Stimulated activated CD4-positive, alpha-beta T cell treated with anti-CD3 and anti-CD28 coated beads, Interleukin-4, amount 100 ng/mL, for 48 hours (primary cell): ENCODE measurements around the gene FARS2.

Experiments
- DNase-seq, 2 donors: peaks; one replicate each; pipeline ENCODE4 v3.0.0-alpha.2; 2020; ENCODE audit warnings: low read depth in 2 of 2

The FARS2 gene

GRCh38 chr6:5506149-5506548 is 244.8 kb downstream of the FARS2 start:
- no peak for DNase-seq

DNA sequence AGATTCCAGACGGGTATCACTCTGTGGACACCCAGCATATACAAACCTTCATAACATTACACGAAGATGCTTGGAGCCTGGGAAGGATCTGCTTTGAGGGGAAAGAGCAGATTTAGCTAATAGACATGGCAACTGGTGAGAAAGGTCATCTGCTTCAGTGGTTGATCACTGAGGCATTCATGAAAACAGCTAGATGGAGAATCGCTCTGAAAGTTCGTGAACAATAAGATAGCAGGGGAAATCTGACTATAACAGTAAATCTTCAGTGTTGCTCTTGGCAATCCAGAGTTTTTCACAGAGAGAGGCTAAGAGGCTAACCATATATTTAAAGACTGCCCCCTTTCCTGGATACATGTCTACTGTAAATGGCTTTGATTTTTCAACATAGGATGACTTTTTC is 245.3 kb downstream of the FARS2 start:
- DNase-seq: no peak

DNA sequence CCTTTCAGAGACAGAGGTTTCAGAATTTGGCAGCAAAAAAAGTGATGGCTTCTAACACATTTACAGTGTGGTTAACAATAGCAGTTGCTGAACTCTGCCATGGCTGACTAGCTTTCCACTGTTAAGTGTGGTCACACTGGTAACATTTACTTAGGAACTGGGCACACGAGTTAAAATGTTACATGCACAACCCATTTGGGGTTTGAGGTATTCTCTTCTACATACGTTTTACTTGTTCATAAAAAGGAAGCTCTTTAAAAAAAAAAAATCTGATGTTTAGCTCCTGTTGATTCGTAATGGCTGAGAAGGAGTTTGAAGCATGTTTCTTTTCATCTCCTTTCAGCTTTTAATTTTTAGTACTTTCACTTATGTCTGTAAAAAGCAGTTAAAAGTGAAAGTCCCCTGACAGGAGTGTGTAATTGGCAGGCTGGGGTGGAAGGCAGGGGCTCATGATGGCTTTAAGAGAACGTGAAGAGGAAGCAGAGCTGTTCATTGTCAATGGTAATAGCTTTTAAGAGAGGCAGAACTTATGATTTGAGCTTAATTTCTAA is 245.9 kb downstream of the FARS2 start:
- DNase-seq: no peak

DNA sequence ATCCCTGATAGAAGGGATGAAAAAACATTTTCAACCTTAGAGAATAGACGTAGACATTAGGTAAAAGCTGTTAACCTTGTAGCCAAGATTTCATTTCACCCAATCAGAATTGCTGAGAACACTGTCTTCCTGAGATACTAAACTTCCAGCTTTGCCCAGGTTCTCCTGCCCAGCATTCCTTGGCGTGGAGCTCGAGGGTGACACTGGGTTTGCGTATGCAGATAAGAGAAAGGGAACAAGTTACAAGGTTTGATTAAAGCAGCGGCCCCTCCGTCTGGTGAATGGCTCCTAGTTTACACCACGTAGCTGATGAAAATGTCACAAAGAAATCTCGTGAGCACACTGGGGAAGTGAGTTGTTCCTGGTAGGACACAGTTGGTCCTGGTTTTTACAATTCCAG is 247.8 kb downstream of the FARS2 start:
- DNase-seq: no peak

GRCh38 chr6:5510331-5511133 is 249.2 kb downstream of the FARS2 start:
- no peak for DNase-seq

DNA sequence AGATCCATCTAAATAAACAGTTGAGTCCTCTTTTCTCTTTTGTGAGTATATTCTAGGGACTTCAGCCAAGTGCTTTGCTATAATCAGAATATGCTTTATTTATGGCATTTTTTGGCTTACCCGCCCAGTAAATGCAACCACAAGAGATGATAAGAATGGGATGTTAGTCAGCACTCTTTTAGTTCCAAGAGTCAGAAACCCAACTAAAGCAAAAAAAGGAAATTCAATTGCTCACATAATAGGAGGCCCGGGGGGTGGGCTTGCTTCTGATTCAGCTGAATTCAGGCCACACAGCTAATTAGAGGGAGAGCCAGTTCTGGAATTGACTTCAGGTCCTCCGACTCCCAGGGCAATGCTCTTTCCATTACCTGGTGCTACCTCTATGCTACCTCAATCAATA is 250.6 kb downstream of the FARS2 start:
- no peak for DNase-seq

DNA sequence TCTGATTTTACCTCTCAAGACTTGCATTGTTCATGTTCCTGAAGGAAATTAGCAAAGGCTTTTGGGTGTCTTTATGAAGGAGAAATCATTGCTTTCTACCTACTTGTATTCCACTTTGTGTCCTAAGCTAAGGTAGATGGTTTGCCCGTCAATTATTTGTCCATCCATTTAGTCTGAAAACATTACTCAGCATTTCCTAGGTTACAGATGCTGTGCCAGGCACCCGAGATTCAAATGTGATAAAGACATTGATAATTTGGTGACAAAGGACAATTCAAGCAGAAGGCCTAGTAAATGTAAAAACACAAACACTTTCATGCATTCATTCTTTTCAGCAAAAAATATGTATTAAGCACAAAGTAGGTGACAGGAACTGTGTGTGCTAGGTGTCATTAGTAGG is 251.1 kb downstream of the FARS2 start:
- no peak for DNase-seq

DNA sequence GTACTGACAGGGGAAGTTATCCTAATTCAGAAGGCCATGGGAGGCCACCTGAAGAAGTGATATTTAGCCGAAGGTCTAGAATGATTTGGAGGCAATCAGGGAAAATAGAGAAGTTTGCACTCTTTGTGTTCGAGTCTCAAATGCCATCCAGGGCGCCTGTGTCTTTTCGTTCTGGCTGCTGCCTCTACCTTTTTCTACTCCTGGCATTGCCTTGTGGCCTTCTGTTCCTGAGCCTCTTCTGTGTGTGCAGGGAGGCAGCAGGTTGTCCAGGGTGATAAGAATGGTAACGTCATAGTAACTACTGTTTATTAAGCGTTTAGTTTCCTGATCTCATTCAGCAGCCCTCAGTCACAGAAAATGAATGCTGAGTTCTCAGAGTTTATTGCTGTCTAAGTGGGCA is 252.1 kb downstream of the FARS2 start:
- DNase-seq: no peak

GRCh38 chr6:5514353-5514752 is 253.0 kb downstream of the FARS2 start:
- DNase-seq: no peak

- DNase-seq: no peak
These were observed 253.9 kb downstream of the FARS2 start for GRCh38 chr6:5515200-5515599.

DNA sequence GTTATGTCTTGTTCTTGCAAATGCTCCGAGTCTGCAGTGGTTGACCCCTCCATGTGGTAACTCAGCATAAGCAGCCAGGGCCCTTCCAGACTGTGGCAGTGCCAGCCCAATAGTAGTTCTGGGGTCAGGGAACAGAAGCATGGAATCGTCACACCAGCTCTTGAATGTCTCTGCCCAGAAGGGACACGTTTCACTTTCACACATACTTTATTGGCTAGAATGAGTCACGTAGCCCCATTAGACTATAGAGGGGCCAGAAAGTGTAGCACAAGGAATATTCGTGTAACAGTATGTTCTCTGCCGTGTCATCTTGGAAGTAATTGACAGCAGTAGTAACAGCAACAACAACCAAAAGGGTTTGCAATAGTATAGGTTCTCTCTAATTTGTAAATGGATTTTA is 254.7 kb downstream of the FARS2 start:
- no peak for DNase-seq

- peak; percentile 6 to 34 for DNase-seq
These were observed 256.5 kb downstream of the FARS2 start for GRCh38 chr6:5517796-5518195.

DNA sequence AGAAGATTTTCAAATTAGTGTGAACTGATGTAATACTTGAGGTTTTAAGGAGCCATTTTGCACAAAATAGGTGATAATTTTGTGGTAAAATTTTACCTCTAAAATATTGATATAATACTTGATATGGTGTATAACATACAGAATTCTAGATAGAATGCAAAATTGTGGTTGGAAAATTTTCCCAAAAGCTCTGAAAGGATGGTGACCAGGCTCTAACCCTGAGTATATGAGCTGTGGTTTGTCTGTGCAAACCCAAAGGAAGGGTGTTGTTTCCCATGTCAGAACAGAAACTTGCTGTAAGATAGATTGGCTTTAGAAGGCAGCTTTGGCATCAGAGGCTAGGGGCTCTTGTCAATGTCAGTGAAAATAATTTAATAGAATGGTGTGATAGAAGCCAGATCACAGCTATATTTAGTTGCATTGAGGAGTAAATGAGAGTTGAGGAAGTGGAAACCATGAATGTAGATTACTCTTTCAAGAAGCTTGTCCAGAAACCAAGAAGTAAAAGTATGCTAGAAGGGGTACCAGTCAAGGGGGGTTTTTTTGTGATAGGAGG is 257.7 kb downstream of the FARS2 start:
- no peak for DNase-seq

- no peak for DNase-seq
These were observed 259.5 kb downstream of the FARS2 start for GRCh38 chr6:5520796-5521195.

DNA sequence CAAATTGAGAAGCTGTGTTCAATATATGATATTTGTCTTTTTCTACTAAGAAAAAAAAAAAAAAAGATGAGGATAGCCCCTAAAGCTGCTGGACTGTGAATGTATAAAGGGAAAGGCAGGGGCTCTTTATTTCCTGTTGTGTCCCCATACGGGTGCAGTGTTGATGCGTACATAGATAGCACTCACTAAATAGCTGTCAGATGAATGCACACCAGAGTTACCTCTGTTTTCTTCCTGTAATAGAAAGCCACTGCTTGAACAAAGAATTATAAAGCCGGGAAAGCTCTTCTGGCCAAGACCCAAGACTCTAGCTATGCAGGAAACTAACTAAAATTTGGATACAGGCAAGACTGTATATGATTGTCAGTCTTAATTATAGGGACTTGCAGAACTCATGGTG is 260.0 kb downstream of the FARS2 start:
- DNase-seq: no peak

DNA sequence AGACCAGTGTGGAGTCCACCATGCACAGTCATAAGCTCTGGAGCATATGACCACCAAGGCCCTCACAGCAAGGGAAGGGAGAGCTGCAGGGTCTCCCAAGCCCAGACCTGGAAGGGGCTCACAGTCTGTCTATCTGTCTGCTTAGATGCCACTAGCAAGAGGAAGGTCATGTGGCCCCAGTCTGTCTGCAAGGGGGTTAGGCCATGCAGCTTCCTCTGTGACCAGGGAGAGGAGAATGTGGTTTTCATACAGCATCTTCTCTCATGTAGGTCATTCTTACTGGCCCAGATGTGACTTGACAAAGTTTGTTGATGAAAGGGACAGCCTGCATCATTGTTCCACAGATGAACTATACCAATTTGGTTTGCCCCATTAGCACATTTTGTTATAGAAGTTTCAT is 260.8 kb downstream of the FARS2 start:
- DNase-seq: no peak

GRCh38 chr6:5524110-5524509 is 262.8 kb downstream of the FARS2 start:
- DNase-seq: no peak

DNA sequence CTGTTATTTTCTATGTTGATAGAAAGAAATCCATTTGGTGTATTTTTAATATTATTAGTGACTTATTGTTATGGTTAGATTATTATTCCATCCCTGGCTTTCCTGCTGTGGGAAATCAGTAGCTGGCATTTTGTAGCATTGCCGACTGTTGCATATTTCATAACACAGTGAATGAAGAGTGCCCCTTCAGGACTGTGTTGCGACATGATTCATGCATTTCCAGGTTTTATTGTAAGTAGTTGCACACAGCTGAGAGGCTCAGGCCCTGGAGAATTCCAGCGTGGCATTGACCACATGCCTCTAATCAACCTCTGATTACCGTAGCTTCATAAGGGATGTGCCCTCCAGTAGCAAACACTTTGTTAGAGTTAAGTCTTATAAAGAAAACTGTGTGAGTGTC is 263.9 kb downstream of the FARS2 start:
- DNase-seq: no peak

- no peak for DNase-seq
These were observed 267.7 kb downstream of the FARS2 start for GRCh38 chr6:5529015-5529414.

DNA sequence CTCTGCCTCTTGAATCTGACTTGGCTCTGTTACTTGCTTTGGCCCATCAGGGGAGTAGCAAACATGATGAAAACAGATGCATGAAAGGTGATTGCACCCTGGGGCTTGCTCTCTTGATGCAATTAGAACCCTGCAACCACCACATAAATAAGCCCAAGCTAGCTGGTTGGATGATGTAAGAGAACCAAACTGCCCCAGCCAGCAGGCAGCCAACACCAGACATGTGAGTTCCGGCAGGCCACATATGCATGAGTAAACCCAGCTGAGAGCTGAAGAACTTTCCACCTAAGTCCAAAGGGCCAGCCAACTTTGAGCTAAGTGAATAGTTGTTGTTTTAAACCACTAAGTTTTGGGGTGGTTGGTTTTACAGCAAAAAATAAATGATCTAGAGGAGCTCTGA is 268.4 kb downstream of the FARS2 start:
- no peak for DNase-seq

- DNase-seq: no peak
These were observed 269.8 kb downstream of the FARS2 start for GRCh38 chr6:5531161-5531560.

GRCh38 chr6:5531853-5532375 is 270.6 kb downstream of the FARS2 start:
- no peak for DNase-seq

DNA sequence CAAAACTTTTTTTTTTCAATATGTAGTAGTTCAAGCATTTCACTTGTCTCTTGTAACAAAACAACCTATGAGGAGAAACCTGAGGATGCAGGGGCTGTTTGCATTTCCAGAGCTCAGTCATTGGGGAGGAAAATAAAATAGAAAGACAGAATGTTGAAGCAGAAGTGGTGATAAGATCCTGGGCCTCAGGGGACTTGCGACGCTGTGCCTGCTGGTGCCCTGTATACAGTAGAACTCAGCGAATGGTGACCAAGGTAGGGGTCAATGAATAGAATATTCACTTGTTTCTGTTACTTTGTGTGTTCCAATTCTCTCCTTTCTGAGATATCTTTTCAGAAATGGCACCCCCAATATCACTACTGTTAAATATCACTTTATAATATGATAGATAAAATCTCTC is 271.6 kb downstream of the FARS2 start:
- DNase-seq: no peak
